Natural killer cell (primary cell): ENCODE measurements around the gene MED12L. TPM values are rescaled to one million over a fixed set of nuclear protein-coding genes. Genes with fewer than 3 reads are reported as not detected.
A peak's percentile ranks its signal among the peaks of the same experiment; 100 is the strongest.

Experiments used
- ATAC-seq, 3 donors: fragments of 150-1000 bp in 2 of 3; fragments of 200-7000 bp in 1 of 3; cut with Tn5 transposase; 1 replicate in 1 of 3; 2 replicates in 2 of 3; pipeline ENCODE4 v1.10.0; 2021; ENCODE audit warnings: mild to moderate bottlenecking in 2 of 3, moderate library complexity in 2 of 3
- DNase-seq, 2 donors: peaks; one replicate each; pipeline versions ENCODE4 v3.0.0 to v3.0.0-alpha.2; 2013 to 2021; ENCODE audit warnings: mixed read lengths in 1 of 2
- H3K27ac ChIP-seq: one replicate; pipeline ENCODE4 v1.5.1; 2013; ENCODE audit warnings: mild to moderate bottlenecking, low read length
- H3K27me3 ChIP-seq: one replicate; pipeline ENCODE4 v1.6.1; 2013; ENCODE audit warnings: low read length; ENCODE audit not compliant: control insufficient read depth, insufficient read depth
- H3K36me3 ChIP-seq: one replicate; pipeline ENCODE4 v1.6.1; 2013; ENCODE audit warnings: low read length; ENCODE audit not compliant: control insufficient read depth, insufficient read depth
- H3K4me1 ChIP-seq: one replicate; pipeline ENCODE4 v1.6.1; 2013; ENCODE audit warnings: low read length; ENCODE audit not compliant: control insufficient read depth, insufficient read depth
- H3K4me3 ChIP-seq: one replicate; pipeline ENCODE4 v1.5.1; 2013; ENCODE audit warnings: low read length
- H3K9me3 ChIP-seq: one replicate; pipeline ENCODE4 v1.6.1; 2013; ENCODE audit warnings: low read length; ENCODE audit not compliant: control insufficient read depth, insufficient read depth
- H3K27ac Mint-ChIP-seq, 2 donors: one replicate each; pipeline ENCODE4 v1.8.0; 2022; ENCODE audit warnings: mild to moderate bottlenecking in 2 of 2, mixed read lengths in 2 of 2, moderate library complexity in 1 of 2
- H3K27me3 Mint-ChIP-seq, 2 donors: one replicate each; pipeline ENCODE4 v1.8.0; 2022; ENCODE audit warnings: low read depth in 2 of 2, mixed read lengths in 2 of 2
- H3K36me3 Mint-ChIP-seq: one replicate; pipeline ENCODE4 v1.8.0; 2022; ENCODE audit warnings: mixed read lengths
- H3K4me1 Mint-ChIP-seq, 2 donors: one replicate each; pipeline ENCODE4 v1.8.0; 2022; ENCODE audit warnings: mixed read lengths in 2 of 2
- H3K4me3 Mint-ChIP-seq: one replicate; pipeline ENCODE4 v1.8.0; 2022; ENCODE audit warnings: mild to moderate bottlenecking, moderate library complexity, mixed read lengths
- H3K9me3 Mint-ChIP-seq, 2 donors: one replicate each; pipeline ENCODE4 v1.8.0; 2022; ENCODE audit warnings: mixed read lengths in 2 of 2
- WGBS: methylation state at CpG from one replicate; pipeline ENCODE4 v1.1.7; 2013; ENCODE audit warnings: missing lambda C conversion rate; ENCODE audit not compliant: insufficient coverage; 5-methylcytosine and 5-hydroxymethylcytosine counted together
- intact Hi-C: fragments of 100-400 bp; cut with micrococcal nuclease; formaldehyde crosslinking; loops from one replicate; pipeline ENCODE4 v1.14.2; 2022
- total RNA-seq, 4 donors: library from RNA; stranded (reverse); fragments of 120-200 nt in 1 of 4; gene quantifications; one replicate each; pipeline versions ENCODE4 v1.2.3 to v1.2.4, GENCODE V29; 2013 to 2022
- TF ChIP-seq, protein P1 (sequence below): fragments of 200-600 bp; IDR thresholded peaks from one replicate; pipeline ENCODE4 v1.8.0; 2022; ENCODE audit warnings: antibody characterized with exemption

Gene MED12L
- total RNA-seq, 3 donors from 2014 or later (not counting 1 experiment from before 2014, with no cell fraction given) = 3.0 to 6.5 (median 3.0) TPM

DNA sequence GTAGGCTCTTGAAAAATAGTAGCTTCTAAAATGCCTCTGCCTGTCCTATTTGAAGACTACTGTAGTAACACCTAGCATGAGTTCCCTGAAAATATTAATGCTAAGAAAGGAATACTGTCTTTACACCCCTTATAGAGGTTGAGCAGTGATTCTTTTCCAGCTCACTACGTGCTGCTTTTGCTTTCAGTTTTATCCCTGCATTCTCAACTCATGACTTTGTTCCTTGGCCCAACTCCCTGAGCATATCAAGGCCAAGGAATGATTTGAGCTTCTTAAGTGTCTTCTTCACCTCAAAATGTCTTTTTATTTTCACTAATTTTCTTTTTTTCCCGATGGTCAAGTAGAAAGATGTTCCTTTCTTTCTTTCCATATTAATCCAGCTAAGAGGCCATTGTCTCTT lies 260.4 kb downstream of the MED12L start:
- no peaks in the 10 kb centered on the region for H3K9me3 Mint-ChIP-seq
- intact Hi-C loops = no loop called here
- H3K9me3 ChIP-seq = no peaks in the 10 kb centered on the region
- peak overlapping the region; percentile 72 for H3K4me3 Mint-ChIP-seq
- peak overlapping the region; percentile 57 to 77 for H3K27ac Mint-ChIP-seq
- peaks cover 2% of the 10 kb centered on the region for H3K27me3 ChIP-seq
- no peaks in the 10 kb centered on the region for H3K27me3 Mint-ChIP-seq
- TF ChIP-seq, protein P1, sequence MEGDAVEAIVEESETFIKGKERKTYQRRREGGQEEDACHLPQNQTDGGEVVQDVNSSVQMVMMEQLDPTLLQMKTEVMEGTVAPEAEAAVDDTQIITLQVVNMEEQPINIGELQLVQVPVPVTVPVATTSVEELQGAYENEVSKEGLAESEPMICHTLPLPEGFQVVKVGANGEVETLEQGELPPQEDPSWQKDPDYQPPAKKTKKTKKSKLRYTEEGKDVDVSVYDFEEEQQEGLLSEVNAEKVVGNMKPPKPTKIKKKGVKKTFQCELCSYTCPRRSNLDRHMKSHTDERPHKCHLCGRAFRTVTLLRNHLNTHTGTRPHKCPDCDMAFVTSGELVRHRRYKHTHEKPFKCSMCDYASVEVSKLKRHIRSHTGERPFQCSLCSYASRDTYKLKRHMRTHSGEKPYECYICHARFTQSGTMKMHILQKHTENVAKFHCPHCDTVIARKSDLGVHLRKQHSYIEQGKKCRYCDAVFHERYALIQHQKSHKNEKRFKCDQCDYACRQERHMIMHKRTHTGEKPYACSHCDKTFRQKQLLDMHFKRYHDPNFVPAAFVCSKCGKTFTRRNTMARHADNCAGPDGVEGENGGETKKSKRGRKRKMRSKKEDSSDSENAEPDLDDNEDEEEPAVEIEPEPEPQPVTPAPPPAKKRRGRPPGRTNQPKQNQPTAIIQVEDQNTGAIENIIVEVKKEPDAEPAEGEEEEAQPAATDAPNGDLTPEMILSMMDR = no peak
- no peak for DNase-seq
- ATAC-seq = peak in 2 of 3 donors; percentile 36 to 38
- no peaks in the 10 kb centered on the region for H3K36me3 Mint-ChIP-seq
- H3K4me1 Mint-ChIP-seq = peaks cover 24 to 26% of the 10 kb centered on the region in 2 donors
- no peak overlapping the region for H3K27ac ChIP-seq
- WGBS = 23% methylated on average over 1 of the region's 2 CpGs
- H3K4me1 ChIP-seq = peaks cover 6% of the 10 kb centered on the region
- no peaks in the 10 kb centered on the region for H3K36me3 ChIP-seq
- no peak overlapping the region for H3K4me3 ChIP-seq

GRCh38 chr3:151346292-151346691 lies 260.8 kb downstream of the MED12L start:
- Mint-ChIP-seq H3K27ac (peak overlapping the region; percentile 57 to 77), H3K27me3 (no peaks in the 10 kb centered on the region), H3K4me3 (peak overlapping the region; percentile 72), H3K4me1 (peaks cover 24 to 26% of the 10 kb centered on the region in 2 donors), H3K9me3 (no peaks in the 10 kb centered on the region), H3K36me3 (no peaks in the 10 kb centered on the region)
- DNase-seq = no peak
- WGBS = 33% methylated on average over 2 of the region's 3 CpGs
- Histone ChIP-seq H3K36me3 (no peaks in the 10 kb centered on the region), H3K9me3 (no peaks in the 10 kb centered on the region), H3K4me3 (no peak overlapping the region), H3K4me1 (peaks cover 6% of the 10 kb centered on the region), H3K27me3 (no peaks in the 10 kb centered on the region), H3K27ac (no peak overlapping the region)
- ATAC-seq = peak; percentile 50 to 75 (median 73)
- TF ChIP-seq, protein P1 = no peak
- intact Hi-C loops = no loop called here

- peak overlapping the region; percentile 57 to 75 for H3K27ac Mint-ChIP-seq
- no peaks in the 10 kb centered on the region for H3K9me3 Mint-ChIP-seq
- TF ChIP-seq, protein P1 = no peak
- H3K4me1 Mint-ChIP-seq = peaks cover 24 to 26% of the 10 kb centered on the region in 2 donors
- intact Hi-C loops = no loop called here
- peak overlapping the region; percentile 79 for H3K4me3 Mint-ChIP-seq
- Histone ChIP-seq H3K36me3 (no peaks in the 10 kb centered on the region), H3K27me3 (no peaks in the 10 kb centered on the region), H3K27ac (no peak overlapping the region), H3K4me1 (peaks cover 6% of the 10 kb centered on the region), H3K4me3 (no peak overlapping the region), H3K9me3 (no peaks in the 10 kb centered on the region)
- 12% methylated on average over 4 of the region's 6 CpGs for WGBS
- ATAC-seq = peak; percentile 72 to 78 (median 73)
- H3K27me3 Mint-ChIP-seq = no peaks in the 10 kb centered on the region
- no peaks in the 10 kb centered on the region for H3K36me3 Mint-ChIP-seq
- no peak for DNase-seq
Measured at GRCh38 chr3:151347432-151347831, 262.0 kb downstream of the MED12L start.

- Mint-ChIP-seq H3K4me3 (no peak overlapping the region), H3K4me1 (peaks cover 23 to 25% of the 10 kb centered on the region in 2 donors), H3K27ac (no peak overlapping the region), H3K9me3 (no peaks in the 10 kb centered on the region), H3K27me3 (no peaks in the 10 kb centered on the region), H3K36me3 (no peaks in the 10 kb centered on the region)
- ATAC-seq = no peak
- no peaks in the 10 kb centered on the region for H3K9me3 ChIP-seq
- H3K27me3 ChIP-seq = no peaks in the 10 kb centered on the region
- no peak overlapping the region for H3K4me3 ChIP-seq
- intact Hi-C loops = no loop called here
- no peaks in the 10 kb centered on the region for H3K36me3 ChIP-seq
- no peak for DNase-seq
- TF ChIP-seq, protein P1 = no peak
- H3K4me1 ChIP-seq = peaks cover 6% of the 10 kb centered on the region
- WGBS = no CpG with 5 or more reads among the region's 1 CpG
- no peak overlapping the region for H3K27ac ChIP-seq
Measured at GRCh38 chr3:151350656-151351055, 265.2 kb downstream of the MED12L start.
